SK-N-SH (cell line): ENCODE results near the gene COQ5. TPM values are rescaled to one million over a fixed set of nuclear protein-coding genes. Genes with fewer than 3 reads are reported as not detected.

Experiments used
- CTCF ChIA-PET: fragments of 300-600, 350-600 bp; formaldehyde crosslinking; extraction: SDS; loops from one replicate; lab custom pipeline; 2021; lab: Yijun Ruan, JAX
- POLR2A ChIA-PET: fragments of 350-600 bp; sonication (Branson Sonifier 250); formaldehyde crosslinking; extraction: SDS; loops from one replicate; lab custom pipeline; 2020; ENCODE audit warnings: antibody characterized with exemption, inconsistent platforms; lab: Yijun Ruan, JAX
- DNase-seq: peaks from one replicate; pipeline ENCODE4 v3.0.0; 2012
- H2AFZ ChIP-seq: fragments of 200-600 bp; sonication (generic); 2 replicates; pipeline ENCODE4 v1.8.1; 2016; ENCODE audit warnings: antibody characterized with exemption, mild to moderate bottlenecking, low read depth
- H3F3A ChIP-seq: fragments of 200-600 bp; sonication (generic); replicated peaks from 2 replicates; pipeline ENCODE3; 2016; ENCODE audit warnings: antibody characterized with exemption, mild to moderate bottlenecking; ENCODE audit not compliant: insufficient read depth
- H3K27ac ChIP-seq, 2 experiments: fragments of 200-500 bp in 1 of 2; fragments of 200-600 bp in 1 of 2; sonication (Bioruptor generic) in 1 of 2; sonication (generic), shearing (Covaris generic) in 1 of 2; 2 replicates each; pipeline versions ENCODE4 v1.5.1 to v1.6.1; 2014 to 2016; ENCODE audit warnings: low read depth in 2 of 2, inconsistent platforms in 1 of 2, low read length in 1 of 2, mild to moderate bottlenecking in 1 of 2, mixed read lengths in 1 of 2
- H3K27me3 ChIP-seq: fragments of 200-600 bp; sonication (generic), shearing (Covaris generic); 2 replicates; pipeline ENCODE4 v1.6.1; 2016; ENCODE audit warnings: mixed run types; ENCODE audit not compliant: insufficient read depth
- H3K36me3 ChIP-seq, 2 experiments: fragments of 200-500 bp in 1 of 2; fragments of 200-600 bp in 1 of 2; sonication (Bioruptor generic) in 1 of 2; sonication (generic) in 1 of 2; replicated peaks in 1 of 2; 2 replicates each; pipeline versions ENCODE3 to v1.5.1; 2014 to 2016; ENCODE audit warnings: low read length in 1 of 2, mild to moderate bottlenecking in 1 of 2; ENCODE audit not compliant: insufficient read depth in 2 of 2, control insufficient read depth in 1 of 2
- H3K4me1 ChIP-seq, 2 experiments: fragments of 200-500 bp in 1 of 2; fragments of 200-600 bp in 1 of 2; sonication (Bioruptor generic) in 1 of 2; sonication (generic), shearing (Covaris generic) in 1 of 2; 2 replicates each; pipeline versions ENCODE4 v1.5.1 to v1.6.1; 2014 to 2016; ENCODE audit warnings: low read depth in 1 of 2, low read length in 1 of 2, mixed run types in 1 of 2; ENCODE audit not compliant: insufficient read depth in 2 of 2, control insufficient read depth in 1 of 2
- H3K4me2 ChIP-seq: fragments of 200-600 bp; sonication (generic), shearing (Covaris generic); 2 replicates; pipeline ENCODE4 v1.6.1; 2017; ENCODE audit warnings: mixed run types
- H3K4me3 ChIP-seq, 2 experiments: fragments of 200-500 bp in 1 of 2; fragments of 200-600 bp in 1 of 2; sonication (Bioruptor generic) in 1 of 2; sonication (generic), shearing (Covaris generic) in 1 of 2; 2 replicates each; pipeline versions ENCODE4 v1.5.1 to v1.8.1; 2014 to 2016; ENCODE audit warnings: low read depth in 2 of 2, inconsistent platforms in 1 of 2, low read length in 1 of 2, mild to moderate bottlenecking in 1 of 2, mixed read lengths in 1 of 2, moderate library complexity in 1 of 2
- H3K79me2 ChIP-seq: fragments of 200-600 bp; sonication (generic); 2 replicates; pipeline ENCODE4 v1.8.1; 2017; ENCODE audit warnings: mild to moderate bottlenecking; ENCODE audit not compliant: insufficient read depth
- H3K9ac ChIP-seq: fragments of 200-600 bp; sonication (generic); 2 replicates; pipeline ENCODE4 v1.6.1; 2017; ENCODE audit warnings: mixed run types
- H3K9me2 ChIP-seq: fragments of 200-600 bp; sonication (generic); 2 replicates; pipeline ENCODE4 v1.6.1; 2017; ENCODE audit warnings: mixed run types
- H3K9me3 ChIP-seq: fragments of 200-600 bp; sonication (generic); 2 replicates; pipeline ENCODE4 v1.6.1; 2017; ENCODE audit warnings: mixed run types, mild to moderate bottlenecking, moderate library complexity
- H4K20me1 ChIP-seq: fragments of 200-600 bp; sonication (generic); 2 replicates; pipeline ENCODE4 v1.6.1; 2017; ENCODE audit warnings: mild to moderate bottlenecking, mixed run types; ENCODE audit not compliant: insufficient read depth
- CHD2 ChIP-seq: fragments of 150-350 bp; IDR thresholded peaks from 2 replicates; pipeline ENCODE4 v1.6.1; 2018; ENCODE audit warnings: low read length; ENCODE audit not compliant: partially characterized antibody
- IRF3 ChIP-seq: fragments of 150-350 bp; IDR thresholded peaks from 2 replicates; pipeline ENCODE4 v1.6.1; 2016; ENCODE audit warnings: mild to moderate bottlenecking, low read depth, low read length
- MAX ChIP-seq: IDR thresholded peaks from 2 replicates; pipeline ENCODE4 v1.4.0; 2012; ENCODE audit warnings: low read depth
- NFIC ChIP-seq: IDR thresholded peaks from 2 replicates; pipeline ENCODE4 v1.4.0; 2012; ENCODE audit warnings: borderline replicate concordance
- NRF1 ChIP-seq: IDR thresholded peaks from 2 replicates; pipeline ENCODE4 v1.6.1; 2012; ENCODE audit warnings: low read depth, mild to moderate bottlenecking, low read length
- PBX3 ChIP-seq: IDR thresholded peaks from 2 replicates; pipeline ENCODE4; 2012
- RAD21 ChIP-seq: IDR thresholded peaks from 2 replicates; pipeline ENCODE4 v1.6.1; 2012; ENCODE audit warnings: mild to moderate bottlenecking, low read length
- TAF1 ChIP-seq: IDR thresholded peaks from 2 replicates; pipeline ENCODE4 v1.6.1; 2012; ENCODE audit warnings: low read depth, mild to moderate bottlenecking, low read length, moderate library complexity, borderline replicate concordance
- TCF12 ChIP-seq: IDR thresholded peaks from 2 replicates; pipeline ENCODE4 v1.4.0; 2012
- polyA plus RNA-seq, 3 experiments: library from polyadenylated mRNA; depleted of rRNA; stranded (reverse); fragments of >200 nt; gene quantifications; 2 replicates each; pipeline ENCODE4 v1.2.3, GENCODE V29; 2012
- TF ChIP-seq, protein P1 (sequence below): fragments of 150-350 bp; IDR thresholded peaks from 2 replicates; pipeline ENCODE4 v1.6.1; 2017; ENCODE audit warnings: antibody characterized with exemption, low read length, low read depth, borderline replicate concordance

COQ5 gene
- polyA plus RNA-seq, 1 of the 3 experiments (the other 2 are of a cell fraction), result 28.0 TPM

- TF ChIP-seq IRF3, result no peak
- TF ChIP-seq, protein P1, sequence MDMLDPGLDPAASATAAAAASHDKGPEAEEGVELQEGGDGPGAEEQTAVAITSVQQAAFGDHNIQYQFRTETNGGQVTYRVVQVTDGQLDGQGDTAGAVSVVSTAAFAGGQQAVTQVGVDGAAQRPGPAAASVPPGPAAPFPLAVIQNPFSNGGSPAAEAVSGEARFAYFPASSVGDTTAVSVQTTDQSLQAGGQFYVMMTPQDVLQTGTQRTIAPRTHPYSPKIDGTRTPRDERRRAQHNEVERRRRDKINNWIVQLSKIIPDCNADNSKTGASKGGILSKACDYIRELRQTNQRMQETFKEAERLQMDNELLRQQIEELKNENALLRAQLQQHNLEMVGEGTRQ, result no peak
- no peak for TF ChIP-seq TCF12
- TF ChIP-seq CHD2, result no peak
- TF ChIP-seq RAD21, result no peak
- no peak for TF ChIP-seq MAX
- no peak for TF ChIP-seq TAF1
- no peak for TF ChIP-seq NFIC
- TF ChIP-seq, all 33 proteins: peak for 0
Observed at GRCh38 chr12:120473807-120474615, 54.9 kb downstream of the COQ5 start (continued).

GRCh38 chr12:120472521-120472920 is 56.4 kb downstream of the COQ5 start:
- H3K27ac ChIP-seq, result no peak overlapping the region
- H2AFZ ChIP-seq, result no peak overlapping the region
- H3K9me3 ChIP-seq, result no peaks in the 10 kb centered on the region
- H4K20me1 ChIP-seq, result peaks cover 15% of the 10 kb centered on the region
- H3K36me3 ChIP-seq, result no peaks in the 10 kb centered on the region
- peaks cover 20% of the 10 kb centered on the region for H3F3A ChIP-seq
- ChIA-PET CTCF (interaction anchor here (0.7 to 1.1 kb wide), 2 partner anchors 35 to 43 kb away, joined by 3 read pairs; partner anchors contain the start of gene COX6A1), POLR2A (no interaction called here)
- H3K9me2 ChIP-seq, result no peaks in the 10 kb centered on the region
- no peaks in the 10 kb centered on the region for H3K27me3 ChIP-seq
- no peak overlapping the region for H3K4me3 ChIP-seq
- peaks cover 48% of the 10 kb centered on the region for H3K79me2 ChIP-seq
- TF ChIP-seq NRF1 (no peak), TAF1 (no peak), PBX3 (no peak)
- DNase-seq, result no peak
- H3K9ac ChIP-seq, result no peak overlapping the region
- H3K4me2 ChIP-seq, result no peak overlapping the region
- H3K4me1 ChIP-seq, result peaks cover 0 to 10% of the 10 kb centered on the region in 2 experiments; a peak in 1 of 4 replicates
